HL-60 (cell line): ENCODE results near the gene CD3E.

Experiments
- DNase-seq, 2 experiments: peaks; one replicate each; pipeline ENCODE4 v3.0.0-alpha.2; 2010 to 2020; ENCODE audit warnings: low read depth in 1 of 2, low spot score in 1 of 2
- H3K27ac ChIP-seq: fragments of 250-450 bp; sonication (Bioruptor Pico); replicated peaks from 2 replicates; pipeline ENCODE4 v1.5.1; 2020; ENCODE audit warnings: mild to moderate bottlenecking, moderate library complexity
- H3K27me3 ChIP-seq: fragments of 250-450 bp; sonication (Bioruptor Pico); 2 replicates; pipeline ENCODE4 v1.5.1; 2021; ENCODE audit warnings: mild to moderate bottlenecking, moderate library complexity; ENCODE audit not compliant: insufficient read depth, poor library complexity, severe bottlenecking
- H3K4me3 ChIP-seq: replicated peaks from 2 replicates; pipeline ENCODE4 v1.5.1; 2011; ENCODE audit warnings: mild to moderate bottlenecking, control low read depth, low read length; ENCODE audit not compliant: insufficient read depth
- CTCF ChIP-seq: IDR thresholded peaks from one replicate; pipeline ENCODE4 v1.5.1; 2011; ENCODE audit warnings: low read length, control low read depth, inconsistent platforms; ENCODE audit not compliant: insufficient read depth
- GABPA ChIP-seq: IDR thresholded peaks from 2 replicates; pipeline ENCODE4 v1.6.1; 2012; ENCODE audit warnings: low read depth
- POLR2AphosphoS5 ChIP-seq: IDR thresholded peaks from 2 replicates; pipeline ENCODE4 v1.6.1; 2012; ENCODE audit warnings: low read depth
- SPI1 ChIP-seq: IDR thresholded peaks from 2 replicates; pipeline ENCODE4 v1.6.1; 2012; ENCODE audit warnings: low read depth, mild to moderate bottlenecking, borderline replicate concordance
- TF ChIP-seq, protein P1 (sequence below): IDR thresholded peaks from 2 replicates; pipeline ENCODE4 v1.6.1; 2012; ENCODE audit warnings: low read depth; ENCODE audit not compliant: insufficient replicate concordance

CD3E gene

DNA sequence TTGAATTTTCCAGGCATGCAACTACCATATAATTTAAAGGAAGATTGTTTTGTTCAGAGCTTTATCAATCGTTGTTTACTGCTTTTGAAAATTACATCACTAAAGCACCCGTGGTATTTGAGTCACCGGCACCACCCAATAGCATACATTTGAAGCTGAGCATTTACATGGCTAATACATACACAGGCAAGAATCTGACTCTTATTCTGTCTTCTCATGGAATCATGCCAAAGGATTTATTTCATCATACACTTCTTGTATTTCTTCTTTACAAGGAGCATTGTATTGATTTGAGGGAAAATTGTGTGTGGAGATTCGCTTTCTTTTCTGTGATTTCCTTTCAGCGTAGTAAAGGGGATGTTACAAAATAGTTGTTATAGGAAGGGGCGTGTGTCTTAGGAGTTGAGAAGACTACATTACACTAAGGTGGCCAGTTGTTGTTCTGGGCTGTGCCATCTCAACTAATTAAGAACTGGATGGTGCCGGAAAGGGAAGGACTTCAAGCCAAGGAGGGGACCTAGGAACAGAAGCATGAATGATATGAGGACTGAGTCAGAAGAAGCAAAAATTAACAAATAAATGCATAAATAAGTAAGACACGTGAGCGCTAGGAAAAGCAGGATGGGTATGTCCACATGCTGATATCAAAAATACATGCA is 12.9 kb upstream of the CD3E start:
- no peak for DNase-seq
- TF ChIP-seq, protein P1, sequence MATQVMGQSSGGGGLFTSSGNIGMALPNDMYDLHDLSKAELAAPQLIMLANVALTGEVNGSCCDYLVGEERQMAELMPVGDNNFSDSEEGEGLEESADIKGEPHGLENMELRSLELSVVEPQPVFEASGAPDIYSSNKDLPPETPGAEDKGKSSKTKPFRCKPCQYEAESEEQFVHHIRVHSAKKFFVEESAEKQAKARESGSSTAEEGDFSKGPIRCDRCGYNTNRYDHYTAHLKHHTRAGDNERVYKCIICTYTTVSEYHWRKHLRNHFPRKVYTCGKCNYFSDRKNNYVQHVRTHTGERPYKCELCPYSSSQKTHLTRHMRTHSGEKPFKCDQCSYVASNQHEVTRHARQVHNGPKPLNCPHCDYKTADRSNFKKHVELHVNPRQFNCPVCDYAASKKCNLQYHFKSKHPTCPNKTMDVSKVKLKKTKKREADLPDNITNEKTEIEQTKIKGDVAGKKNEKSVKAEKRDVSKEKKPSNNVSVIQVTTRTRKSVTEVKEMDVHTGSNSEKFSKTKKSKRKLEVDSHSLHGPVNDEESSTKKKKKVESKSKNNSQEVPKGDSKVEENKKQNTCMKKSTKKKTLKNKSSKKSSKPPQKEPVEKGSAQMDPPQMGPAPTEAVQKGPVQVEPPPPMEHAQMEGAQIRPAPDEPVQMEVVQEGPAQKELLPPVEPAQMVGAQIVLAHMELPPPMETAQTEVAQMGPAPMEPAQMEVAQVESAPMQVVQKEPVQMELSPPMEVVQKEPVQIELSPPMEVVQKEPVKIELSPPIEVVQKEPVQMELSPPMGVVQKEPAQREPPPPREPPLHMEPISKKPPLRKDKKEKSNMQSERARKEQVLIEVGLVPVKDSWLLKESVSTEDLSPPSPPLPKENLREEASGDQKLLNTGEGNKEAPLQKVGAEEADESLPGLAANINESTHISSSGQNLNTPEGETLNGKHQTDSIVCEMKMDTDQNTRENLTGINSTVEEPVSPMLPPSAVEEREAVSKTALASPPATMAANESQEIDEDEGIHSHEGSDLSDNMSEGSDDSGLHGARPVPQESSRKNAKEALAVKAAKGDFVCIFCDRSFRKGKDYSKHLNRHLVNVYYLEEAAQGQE, result no peak
- no peak for TF ChIP-seq SPI1
- TF ChIP-seq CTCF, result no peak
- no peak for TF ChIP-seq GABPA
- H3K27ac ChIP-seq, result no peak overlapping the region
- H3K4me3 ChIP-seq, result no peak overlapping the region
- no peaks in the 10 kb centered on the region for H3K27me3 ChIP-seq

GRCh38 chr11:118294053-118294452 is 10.5 kb upstream of the CD3E start:
- TF ChIP-seq, protein P1, result no peak
- no peak for TF ChIP-seq CTCF
- no peak for TF ChIP-seq GABPA
- no peak for TF ChIP-seq POLR2AphosphoS5
- TF ChIP-seq SPI1, result no peak
- no peak overlapping the region for H3K4me3 ChIP-seq
- DNase-seq, result no peak
- H3K27ac ChIP-seq, result no peak overlapping the region
- no peaks in the 10 kb centered on the region for H3K27me3 ChIP-seq

GRCh38 chr11:118295199-118295598 is 9.3 kb upstream of the CD3E start:
- Histone ChIP-seq H3K4me3 (no peak overlapping the region), H3K27ac (no peak overlapping the region), H3K27me3 (no peaks in the 10 kb centered on the region)
- TF ChIP-seq GABPA, result no peak
- no peak for TF ChIP-seq SPI1
- TF ChIP-seq, protein P1, result no peak
- TF ChIP-seq CTCF, result no peak
- TF ChIP-seq POLR2AphosphoS5, result no peak
- no peak for DNase-seq
